GM04503 (cell line): ENCODE measurements around the gene PRICKLE4.
"Not testable (repeated sequence)": the region's sequence is repeated elsewhere in the genome, so short reads cannot be mapped to it uniquely, and the experiment has no call there.

Experiments used
- DNase-seq: peaks from one replicate; pipeline ENCODE4 v3.0.0-alpha.2; 2012; ENCODE audit warnings: low read depth

The PRICKLE4 gene

GRCh38 chr6:41746107-41746506 is 34.5 kb upstream of the PRICKLE4 start:
- no peak for DNase-seq

- no peak for DNase-seq
Measured at GRCh38 chr6:41747256-41748101, 33.1 kb upstream of the PRICKLE4 start, which contains the start of gene PGC. Gene PGC (minus strand): TSS chr6:41747397. CDS start chr6:41747334, 63 bp downstream.

GRCh38 chr6:41748102-41748477 is 32.5 kb upstream of the PRICKLE4 start:
- DNase-seq = no peak

GRCh38 chr6:41748542-41748941 is 32.0 kb upstream of the PRICKLE4 start:
- no peak for DNase-seq

GRCh38 chr6:41750374-41750773 is 30.2 kb upstream of the PRICKLE4 start:
- DNase-seq = no peak

- no peak for DNase-seq
Measured at GRCh38 chr6:41755895-41756294, 24.7 kb upstream of the PRICKLE4 start.

- DNase-seq = no peak
Measured at GRCh38 chr6:41756354-41756753, 24.2 kb upstream of the PRICKLE4 start.

- no peak for DNase-seq
Measured at GRCh38 chr6:41757271-41757670, 23.3 kb upstream of the PRICKLE4 start.

GRCh38 chr6:41757931-41758640 is 22.5 kb upstream of the PRICKLE4 start:
- no peak for DNase-seq

GRCh38 chr6:41758641-41759035 is 21.9 kb upstream of the PRICKLE4 start:
- no peak for DNase-seq

GRCh38 chr6:41759106-41759904 is 21.3 kb upstream of the PRICKLE4 start:
- DNase-seq = no peak

GRCh38 chr6:41759905-41760579 is 20.5 kb upstream of the PRICKLE4 start:
- no peak for DNase-seq

- no peak for DNase-seq
Measured at GRCh38 chr6:41763470-41763869, 17.1 kb upstream of the PRICKLE4 start.

GRCh38 chr6:41766043-41766664 is 14.4 kb upstream of the PRICKLE4 start:
- DNase-seq = not testable (repeated sequence)

GRCh38 chr6:41767112-41767833 is 13.3 kb upstream of the PRICKLE4 start:
- DNase-seq = peak; percentile 72

GRCh38 chr6:41768545-41769308 is 11.9 kb upstream of the PRICKLE4 start:
- DNase-seq = no peak

GRCh38 chr6:41769376-41769775 is 11.2 kb upstream of the PRICKLE4 start:
- no peak for DNase-seq

- DNase-seq = no peak
Measured at GRCh38 chr6:41770381-41771057, 10.1 kb upstream of the PRICKLE4 start.
